HEK293 (cell line): ENCODE measurements around the gene SPACA5.
A peak's percentile ranks its signal among the peaks of the same experiment; 100 is the strongest.

Experiments used
- HOXD13 ChIP-seq: sonication (generic); formaldehyde crosslinking; IDR thresholded peaks from 2 replicates; pipeline ENCODE4 v1.8.0; 2022; ENCODE audit warnings: missing genetic modification reagents, borderline replicate concordance
- KLF10 ChIP-seq: fragments of 450-650 bp; IDR thresholded peaks from 2 replicates; pipeline ENCODE4 v1.5.1; 2018; ENCODE audit warnings: missing biosample characterization, mild to moderate bottlenecking, missing genetic modification characterization
- KLF17 ChIP-seq: fragments of 450-650 bp; formaldehyde crosslinking; IDR thresholded peaks from 2 replicates; pipeline ENCODE4 v1.5.1; 2016; ENCODE audit warnings: missing biosample characterization, missing genetic modification characterization
- MEIS1 ChIP-seq: sonication (generic); formaldehyde crosslinking; IDR thresholded peaks from 2 replicates; pipeline ENCODE4 v1.8.1; 2022; ENCODE audit warnings: missing genetic modification reagents, mild to moderate bottlenecking, borderline replicate concordance
- TCF7L2 ChIP-seq: IDR thresholded peaks from 2 replicates; pipeline ENCODE4 v1.6.1; 2011; ENCODE audit warnings: low read depth, mild to moderate bottlenecking, inconsistent platforms, low read length, moderate library complexity, borderline replicate concordance
- YY1 ChIP-seq: fragments of 450-650 bp; formaldehyde crosslinking; IDR thresholded peaks from 2 replicates; pipeline ENCODE4 v1.5.1; 2018; ENCODE audit warnings: missing biosample characterization, missing genetic modification characterization
- ZBTB11 ChIP-seq: fragments of 450-650 bp; formaldehyde crosslinking; conservative IDR thresholded peaks from 2 replicates; pipeline ENCODE4 v1.5.1; 2016; ENCODE audit warnings: low read depth, missing biosample characterization, missing genetic modification characterization
- ZBTB8A ChIP-seq: fragments of 450-650 bp; formaldehyde crosslinking; IDR thresholded peaks from 2 replicates; pipeline ENCODE4 v1.5.1; 2016; ENCODE audit warnings: missing biosample characterization, missing genetic modification characterization
- ZEB2 ChIP-seq: fragments of 450-650 bp; formaldehyde crosslinking; IDR thresholded peaks from 2 replicates; pipeline ENCODE4 v1.5.1; 2016; ENCODE audit warnings: missing biosample characterization, missing genetic modification characterization
- ZFP69B ChIP-seq: fragments of 450-650 bp; formaldehyde crosslinking; IDR thresholded peaks from 2 replicates; pipeline ENCODE4 v1.5.1; 2016; ENCODE audit warnings: missing biosample characterization, missing genetic modification characterization
- ZNF121 ChIP-seq: fragments of 450-650 bp; formaldehyde crosslinking; IDR thresholded peaks from 2 replicates; pipeline ENCODE4 v1.5.1; 2016; ENCODE audit warnings: missing biosample characterization, missing genetic modification characterization
- ZNF138 ChIP-seq: fragments of 450-650 bp; formaldehyde crosslinking; IDR thresholded peaks from 2 replicates; pipeline ENCODE4 v1.5.1; 2016; ENCODE audit warnings: missing biosample characterization, missing genetic modification characterization, borderline replicate concordance
- ZNF16 ChIP-seq: fragments of 450-650 bp; formaldehyde crosslinking; IDR thresholded peaks from 2 replicates; pipeline ENCODE4 v1.5.1; 2016; ENCODE audit warnings: low read depth, missing biosample characterization, missing genetic modification characterization
- ZNF24 ChIP-seq: fragments of 450-650 bp; formaldehyde crosslinking; IDR thresholded peaks from 2 replicates; pipeline ENCODE4 v1.5.1; 2016; ENCODE audit warnings: missing biosample characterization, missing genetic modification characterization
- ZNF274 ChIP-seq, 2 experiments: fragments of 200-500 bp in 1 of 2; fragments of 450-650 bp in 1 of 2; sonication (Bioruptor generic) in 1 of 2; formaldehyde crosslinking in 1 of 2; IDR thresholded peaks; 2 replicates each; pipeline versions ENCODE4 v1.5.1 to v1.6.1; 2014 to 2016; ENCODE audit warnings: borderline replicate concordance in 1 of 2, inconsistent platforms in 1 of 2, low read length in 1 of 2, missing biosample characterization in 1 of 2, missing genetic modification characterization in 1 of 2
- ZNF341 ChIP-seq: fragments of 450-650 bp; formaldehyde crosslinking; IDR thresholded peaks from 2 replicates; pipeline ENCODE4; 2016; ENCODE audit warnings: low read depth, missing biosample characterization, missing genetic modification characterization
- ZNF366 ChIP-seq: fragments of 450-650 bp; formaldehyde crosslinking; conservative IDR thresholded peaks from 2 replicates; pipeline ENCODE4 v1.5.1; 2016; ENCODE audit warnings: missing biosample characterization, missing genetic modification characterization
- ZNF37A ChIP-seq: fragments of 450-650 bp; IDR thresholded peaks from 2 replicates; pipeline ENCODE4 v1.5.1; 2018; ENCODE audit warnings: missing biosample characterization, missing genetic modification characterization
- ZNF423 ChIP-seq: fragments of 450-650 bp; formaldehyde crosslinking; IDR thresholded peaks from 2 replicates; pipeline ENCODE4 v1.5.1; 2016; ENCODE audit warnings: missing biosample characterization, missing genetic modification characterization
- ZNF501 ChIP-seq: fragments of 450-650 bp; formaldehyde crosslinking; IDR thresholded peaks from 2 replicates; pipeline ENCODE4 v1.5.1; 2016; ENCODE audit warnings: missing biosample characterization, missing genetic modification characterization
- ZNF529 ChIP-seq: fragments of 450-650 bp; formaldehyde crosslinking; IDR thresholded peaks from 2 replicates; pipeline ENCODE4 v1.5.1; 2017; ENCODE audit warnings: missing genetic modification characterization, missing biosample characterization; ENCODE audit not compliant: insufficient replicate concordance
- ZNF530 ChIP-seq: fragments of 450-650 bp; formaldehyde crosslinking; IDR thresholded peaks from 2 replicates; pipeline ENCODE4 v1.5.1; 2016; ENCODE audit warnings: low read depth, missing biosample characterization, missing genetic modification characterization
- ZNF558 ChIP-seq: fragments of 450-650 bp; formaldehyde crosslinking; IDR thresholded peaks from 2 replicates; pipeline ENCODE4 v1.5.1; 2016; ENCODE audit warnings: missing biosample characterization, missing genetic modification characterization
- ZNF600 ChIP-seq: fragments of 450-650 bp; formaldehyde crosslinking; IDR thresholded peaks from 2 replicates; pipeline ENCODE4 v1.5.1; 2016; ENCODE audit warnings: missing biosample characterization, missing genetic modification characterization
- ZNF670 ChIP-seq: fragments of 450-650 bp; formaldehyde crosslinking; IDR thresholded peaks from 2 replicates; pipeline ENCODE4 v1.5.1; 2016; ENCODE audit warnings: missing biosample characterization, missing genetic modification characterization, low read depth
- ZNF837 ChIP-seq: fragments of 450-650 bp; formaldehyde crosslinking; IDR thresholded peaks from 2 replicates; pipeline ENCODE4 v1.5.1; 2016; ENCODE audit warnings: missing biosample characterization, missing genetic modification characterization
- TF ChIP-seq, protein P1 (sequence below): fragments of 450-650 bp; formaldehyde crosslinking; optimal IDR thresholded peaks from 2 replicates; pipeline ENCODE3; 2016; ENCODE audit warnings: missing biosample characterization, mild to moderate bottlenecking, missing genetic modification characterization
- TF ChIP-seq, protein P2 (sequence below): fragments of 450-650 bp; formaldehyde crosslinking; IDR thresholded peaks from 2 replicates; pipeline ENCODE4 v1.5.1; 2016; ENCODE audit warnings: missing biosample characterization, missing genetic modification characterization, borderline replicate concordance

The SPACA5 gene

DNA sequence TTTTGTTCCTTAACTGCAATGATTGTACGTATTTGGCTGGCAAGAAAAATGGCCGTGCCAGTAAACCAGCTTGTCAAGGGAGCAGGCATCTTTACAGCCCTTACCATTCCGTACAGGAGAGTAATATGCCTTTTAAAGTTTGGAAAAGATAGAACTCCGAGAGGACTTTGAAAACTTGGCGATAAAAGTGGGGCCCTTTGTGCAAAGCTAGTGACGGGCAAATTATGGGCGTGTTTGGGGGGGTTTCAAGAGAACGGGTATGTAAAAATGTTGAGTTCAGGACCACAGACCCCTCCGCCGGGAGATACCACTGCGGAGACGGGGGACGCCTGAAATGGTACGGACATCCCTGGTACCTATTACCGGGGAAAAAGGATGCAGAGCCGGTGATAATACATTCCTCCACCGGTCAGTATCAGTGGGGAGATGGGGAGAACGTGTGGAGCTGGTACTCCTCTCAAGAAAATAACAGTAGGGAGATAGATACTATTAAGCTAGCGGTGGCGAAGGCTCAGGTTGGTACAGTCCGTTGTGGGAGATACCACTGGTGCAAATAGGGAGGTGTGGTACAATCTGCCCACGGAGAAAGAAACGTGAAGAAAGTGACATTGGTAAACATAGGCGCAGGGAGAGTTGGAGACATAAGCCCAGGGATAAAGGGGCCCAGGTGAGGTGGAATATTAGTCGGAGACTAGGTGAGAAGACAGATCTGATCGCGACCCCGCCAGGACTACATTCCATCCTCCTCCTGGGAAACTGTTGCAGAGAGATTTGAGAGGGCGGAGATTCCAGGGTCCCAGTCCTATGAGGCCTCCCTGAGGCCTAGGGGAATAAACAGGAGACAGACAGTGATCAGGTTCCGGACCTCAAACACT, 14.5 kb downstream of the SPACA5 start (continued):
- TF ChIP-seq, protein P1, sequence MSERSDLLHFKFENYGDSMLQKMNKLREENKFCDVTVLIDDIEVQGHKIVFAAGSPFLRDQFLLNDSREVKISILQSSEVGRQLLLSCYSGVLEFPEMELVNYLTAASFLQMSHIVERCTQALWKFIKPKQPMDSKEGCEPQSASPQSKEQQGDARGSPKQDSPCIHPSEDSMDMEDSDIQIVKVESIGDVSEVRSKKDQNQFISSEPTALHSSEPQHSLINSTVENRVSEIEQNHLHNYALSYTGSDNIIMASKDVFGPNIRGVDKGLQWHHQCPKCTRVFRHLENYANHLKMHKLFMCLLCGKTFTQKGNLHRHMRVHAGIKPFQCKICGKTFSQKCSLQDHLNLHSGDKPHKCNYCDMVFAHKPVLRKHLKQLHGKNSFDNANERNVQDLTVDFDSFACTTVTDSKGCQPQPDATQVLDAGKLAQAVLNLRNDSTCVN (tag by site-specific recombination): no peak
- TF ChIP-seq ZNF138 (tag by site-specific recombination) (no peak), ZNF121 (tag by site-specific recombination) (no peak), ZBTB8A (tag by site-specific recombination) (peak; percentile 18), ZNF530 (tag by site-specific recombination) (no peak), ZEB2 (tag by site-specific recombination) (no peak), ZBTB11 (peak; percentile 13; the same call in 1 of the 2 replicates), ZNF24 (tag by site-specific recombination) (no peak), HOXD13 (CRISPR knock-in tag) (no peak), MEIS1 (no peak), ZNF16 (tag by site-specific recombination) (no peak), ZNF341 (no peak), ZNF558 (tag by site-specific recombination) (no peak), ZNF501 (tag by site-specific recombination) (no peak), ZNF274 (IDR thresholded peaks at IDR 0.05; ENCODE audit: low read length) (no peak), ZNF274 (tag by site-specific recombination; IDR thresholded peaks at IDR 0.05; ENCODE audit: borderline replicate concordance) (no peak), ZNF37A (tag by site-specific recombination) (no peak), ZFP69B (tag by site-specific recombination) (peak; percentile 54; the same call in 1 of the 2 replicates), TCF7L2 (peak; percentile 79), ZNF600 (tag by site-specific recombination) (no peak), KLF10 (no peak), ZNF529 (tag by site-specific recombination) (no peak), YY1 (tag by site-specific recombination) (peak; percentile 90), KLF17 (peak; percentile 49), ZNF670 (tag by site-specific recombination) (no peak), ZNF366 (tag by site-specific recombination) (no peak), ZNF423 (tag by site-specific recombination) (no peak), ZNF837 (tag by site-specific recombination) (no peak)
- TF ChIP-seq, protein P2, sequence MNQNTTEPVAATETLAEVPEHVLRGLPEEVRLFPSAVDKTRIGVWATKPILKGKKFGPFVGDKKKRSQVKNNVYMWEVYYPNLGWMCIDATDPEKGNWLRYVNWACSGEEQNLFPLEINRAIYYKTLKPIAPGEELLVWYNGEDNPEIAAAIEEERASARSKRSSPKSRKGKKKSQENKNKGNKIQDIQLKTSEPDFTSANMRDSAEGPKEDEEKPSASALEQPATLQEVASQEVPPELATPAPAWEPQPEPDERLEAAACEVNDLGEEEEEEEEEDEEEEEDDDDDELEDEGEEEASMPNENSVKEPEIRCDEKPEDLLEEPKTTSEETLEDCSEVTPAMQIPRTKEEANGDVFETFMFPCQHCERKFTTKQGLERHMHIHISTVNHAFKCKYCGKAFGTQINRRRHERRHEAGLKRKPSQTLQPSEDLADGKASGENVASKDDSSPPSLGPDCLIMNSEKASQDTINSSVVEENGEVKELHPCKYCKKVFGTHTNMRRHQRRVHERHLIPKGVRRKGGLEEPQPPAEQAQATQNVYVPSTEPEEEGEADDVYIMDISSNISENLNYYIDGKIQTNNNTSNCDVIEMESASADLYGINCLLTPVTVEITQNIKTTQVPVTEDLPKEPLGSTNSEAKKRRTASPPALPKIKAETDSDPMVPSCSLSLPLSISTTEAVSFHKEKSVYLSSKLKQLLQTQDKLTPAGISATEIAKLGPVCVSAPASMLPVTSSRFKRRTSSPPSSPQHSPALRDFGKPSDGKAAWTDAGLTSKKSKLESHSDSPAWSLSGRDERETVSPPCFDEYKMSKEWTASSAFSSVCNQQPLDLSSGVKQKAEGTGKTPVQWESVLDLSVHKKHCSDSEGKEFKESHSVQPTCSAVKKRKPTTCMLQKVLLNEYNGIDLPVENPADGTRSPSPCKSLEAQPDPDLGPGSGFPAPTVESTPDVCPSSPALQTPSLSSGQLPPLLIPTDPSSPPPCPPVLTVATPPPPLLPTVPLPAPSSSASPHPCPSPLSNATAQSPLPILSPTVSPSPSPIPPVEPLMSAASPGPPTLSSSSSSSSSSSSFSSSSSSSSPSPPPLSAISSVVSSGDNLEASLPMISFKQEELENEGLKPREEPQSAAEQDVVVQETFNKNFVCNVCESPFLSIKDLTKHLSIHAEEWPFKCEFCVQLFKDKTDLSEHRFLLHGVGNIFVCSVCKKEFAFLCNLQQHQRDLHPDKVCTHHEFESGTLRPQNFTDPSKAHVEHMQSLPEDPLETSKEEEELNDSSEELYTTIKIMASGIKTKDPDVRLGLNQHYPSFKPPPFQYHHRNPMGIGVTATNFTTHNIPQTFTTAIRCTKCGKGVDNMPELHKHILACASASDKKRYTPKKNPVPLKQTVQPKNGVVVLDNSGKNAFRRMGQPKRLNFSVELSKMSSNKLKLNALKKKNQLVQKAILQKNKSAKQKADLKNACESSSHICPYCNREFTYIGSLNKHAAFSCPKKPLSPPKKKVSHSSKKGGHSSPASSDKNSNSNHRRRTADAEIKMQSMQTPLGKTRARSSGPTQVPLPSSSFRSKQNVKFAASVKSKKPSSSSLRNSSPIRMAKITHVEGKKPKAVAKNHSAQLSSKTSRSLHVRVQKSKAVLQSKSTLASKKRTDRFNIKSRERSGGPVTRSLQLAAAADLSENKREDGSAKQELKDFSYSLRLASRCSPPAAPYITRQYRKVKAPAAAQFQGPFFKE: no peak
